IPS-18a (cell line): ENCODE results near the gene HELQ.

ENCODE experiments used
- H3K27ac ChIP-seq: one replicate; pipeline ENCODE4 v1.5.1; 2013; ENCODE audit warnings: low read length
- H3K27me3 ChIP-seq: one replicate; pipeline ENCODE4 v1.6.1; 2013; ENCODE audit warnings: mild to moderate bottlenecking, low read length; ENCODE audit not compliant: control insufficient read depth, insufficient read depth
- H3K36me3 ChIP-seq: one replicate; pipeline ENCODE4 v1.6.1; 2013; ENCODE audit warnings: low read depth, low read length; ENCODE audit not compliant: control insufficient read depth
- H3K4me1 ChIP-seq: one replicate; pipeline ENCODE4 v1.6.1; 2013; ENCODE audit warnings: low read depth, low read length; ENCODE audit not compliant: control insufficient read depth
- H3K4me3 ChIP-seq: one replicate; pipeline ENCODE4 v1.5.1; 2013; ENCODE audit warnings: low read length
- H3K9ac ChIP-seq: one replicate; pipeline ENCODE4 v1.6.1; 2013; ENCODE audit warnings: mild to moderate bottlenecking, low read length, moderate library complexity
- H3K9me3 ChIP-seq: one replicate; pipeline ENCODE4 v1.6.1; 2013; ENCODE audit warnings: low read depth, low read length; ENCODE audit not compliant: control insufficient read depth

The HELQ gene

DNA sequence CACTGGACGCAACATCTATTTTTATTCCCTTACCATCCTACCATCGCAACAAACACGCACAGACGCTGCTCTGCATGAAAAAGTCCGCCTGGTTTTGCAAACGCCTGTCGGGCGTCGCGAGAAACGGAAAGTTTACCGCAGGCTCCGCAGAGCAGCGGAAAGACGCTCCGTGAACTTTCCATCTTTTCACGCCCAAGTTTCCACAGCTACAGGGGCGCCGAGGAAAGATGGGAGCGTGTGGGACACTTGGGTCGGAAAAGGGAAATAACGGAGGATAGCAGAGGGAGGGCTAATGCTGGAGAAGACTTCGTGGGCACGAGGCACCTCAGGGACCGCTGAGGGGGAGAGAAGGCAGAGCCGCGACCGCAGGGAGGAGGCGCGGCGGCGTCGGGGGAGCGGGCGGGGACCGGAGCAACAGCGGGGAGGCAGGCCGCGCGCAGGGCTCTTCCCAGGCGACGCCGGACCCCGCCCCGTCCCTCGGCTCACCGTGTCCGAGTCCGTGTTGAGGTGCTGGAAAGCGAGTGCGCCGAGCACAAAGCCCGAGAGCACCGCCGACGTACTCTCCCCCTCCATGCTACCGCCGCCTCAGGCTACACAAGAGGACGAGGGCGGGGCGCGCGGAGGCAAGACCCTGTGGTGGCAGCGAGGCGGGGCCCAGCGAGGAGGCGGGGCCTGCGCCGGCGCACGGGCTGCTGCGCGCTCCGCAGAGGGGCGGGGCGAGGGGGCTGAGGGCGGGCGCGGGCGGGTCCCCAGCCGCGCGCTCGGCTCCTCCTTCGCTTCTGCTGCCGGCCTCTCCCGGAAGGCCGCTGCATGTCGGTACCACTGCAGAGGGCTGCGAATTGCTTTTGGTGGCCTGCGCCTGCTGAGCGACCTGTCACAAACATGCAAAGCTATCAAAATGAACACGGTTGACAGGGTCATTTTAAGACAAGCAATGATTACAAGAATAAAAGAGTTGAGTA, 29.2 kb upstream of the HELQ start, which contains the start of gene ABRAXAS1:
TSS of gene ABRAXAS1 (minus strand) at position 601 of the 962 bp plus-strand sequence. CDS start at position 573, 28 bp downstream.
- no peak within 1 kb of the TSS for H3K27ac ChIP-seq
- H3K4me3 ChIP-seq, result peak within 1 kb of the TSS; percentile 82
- peaks cover under 1% of the 10 kb centered on the region for H3K36me3 ChIP-seq
- H3K9me3 ChIP-seq, result no peaks in the 10 kb centered on the region
- peak within 1 kb of the TSS; percentile 65 for H3K9ac ChIP-seq
- H3K4me1 ChIP-seq, result peaks cover 5% of the 10 kb centered on the region
- peaks cover 11% of the 10 kb centered on the region for H3K27me3 ChIP-seq

DNA sequence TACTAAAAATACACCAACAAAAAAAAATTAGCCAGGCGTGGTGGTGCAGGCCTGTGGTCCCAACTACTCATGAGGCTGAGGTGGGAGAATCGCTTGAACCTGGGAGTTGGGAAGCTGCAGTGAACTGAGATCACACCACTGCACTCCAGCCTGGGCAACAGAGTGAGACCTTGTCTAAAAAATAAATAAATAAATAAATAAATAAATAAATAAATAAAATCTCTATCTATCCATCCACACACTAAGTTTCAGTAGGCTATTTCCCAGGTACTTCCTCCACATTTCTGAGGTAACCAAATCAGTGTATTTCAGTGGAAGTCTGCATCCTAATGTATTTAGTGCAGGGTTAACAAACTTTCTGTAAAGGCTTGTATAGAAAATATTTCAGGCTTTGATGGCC, 18.3 kb upstream of the HELQ start:
- H3K36me3 ChIP-seq, result peaks cover 11% of the 10 kb centered on the region

DNA sequence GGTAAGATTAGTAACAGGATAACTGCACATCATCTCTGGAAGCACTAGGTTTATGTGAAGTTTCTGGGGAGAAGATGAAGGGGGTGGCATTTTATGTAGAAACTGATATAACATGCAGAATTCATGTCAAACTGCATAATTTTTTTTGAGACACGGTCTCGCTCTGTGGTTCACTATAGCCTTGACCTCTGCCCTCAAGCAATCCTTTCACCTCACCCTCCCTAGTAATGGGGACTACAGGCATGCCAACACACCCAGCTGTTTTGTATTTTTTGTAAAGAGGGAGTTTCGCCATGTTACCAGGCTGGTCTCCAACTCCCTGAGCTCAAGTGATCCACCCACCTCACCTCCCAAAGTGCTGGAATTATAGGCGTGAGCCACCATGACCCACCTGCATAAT, 17.8 kb upstream of the HELQ start:
- H3K27me3 ChIP-seq, result no peaks in the 10 kb centered on the region
- H3K36me3 ChIP-seq, result peaks cover 13% of the 10 kb centered on the region
- H3K27ac ChIP-seq, result no peak overlapping the region
- H3K4me3 ChIP-seq, result no peak overlapping the region
- H3K9me3 ChIP-seq, result no peaks in the 10 kb centered on the region
- no peak overlapping the region for H3K9ac ChIP-seq
- no peaks in the 10 kb centered on the region for H3K4me1 ChIP-seq

More for the DNA sequence above, 18.3 kb upstream of the HELQ start:
- H3K4me3 ChIP-seq, result no peak overlapping the region
- H3K4me1 ChIP-seq, result no peaks in the 10 kb centered on the region
- H3K27me3 ChIP-seq, result no peaks in the 10 kb centered on the region
- no peak overlapping the region for H3K27ac ChIP-seq
- H3K9me3 ChIP-seq, result no peaks in the 10 kb centered on the region
- H3K9ac ChIP-seq, result no peak overlapping the region

DNA sequence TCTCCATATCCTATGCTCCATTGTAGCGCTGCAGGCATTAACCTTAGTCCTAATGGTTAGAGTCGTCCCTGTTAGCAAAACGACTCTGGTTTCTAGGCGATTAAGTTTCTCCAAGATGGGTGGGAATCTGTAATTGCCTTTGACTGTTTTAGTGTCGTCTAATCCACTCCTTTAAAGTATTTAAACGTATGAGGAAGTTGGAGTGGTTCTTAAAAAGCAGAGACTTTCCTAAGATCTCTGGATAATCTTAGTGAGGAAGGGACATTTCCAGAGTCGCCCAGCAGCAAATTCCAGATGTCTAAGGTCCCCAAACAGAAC, 520 bp upstream of the HELQ start:
- Histone ChIP-seq H3K27ac (peak overlapping the region; percentile 86), H3K27me3 (no peaks in the 10 kb centered on the region), H3K9me3 (no peaks in the 10 kb centered on the region), H3K9ac (peak overlapping the region; percentile 92), H3K36me3 (peaks cover 31% of the 10 kb centered on the region), H3K4me1 (no peaks in the 10 kb centered on the region), H3K4me3 (peak overlapping the region; percentile 95)

DNA sequence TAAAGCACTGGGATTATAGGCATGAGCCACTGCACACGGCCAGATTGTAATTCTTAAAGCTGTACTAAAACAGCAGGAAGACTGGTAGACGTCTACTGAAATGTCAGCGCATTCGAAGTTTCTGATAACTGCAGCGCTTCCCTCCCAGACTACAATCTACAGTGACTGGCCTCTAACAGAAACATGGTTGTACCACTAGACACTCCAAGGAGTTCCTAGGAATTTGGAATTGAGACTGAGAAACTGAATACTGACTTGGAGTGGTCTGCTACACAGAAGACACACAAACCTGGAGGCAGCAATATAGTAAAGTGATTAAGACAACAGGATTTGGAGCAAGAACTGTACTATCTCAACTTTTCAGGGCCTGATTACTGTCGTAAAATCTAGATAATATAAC, 937 bp downstream of the HELQ start:
- Histone ChIP-seq H3K27ac (no peak overlapping the region), H3K4me3 (peak overlapping the region; percentile 95), H3K4me1 (no peaks in the 10 kb centered on the region), H3K27me3 (no peaks in the 10 kb centered on the region), H3K9ac (peak overlapping the region; percentile 92), H3K9me3 (no peaks in the 10 kb centered on the region), H3K36me3 (peaks cover 27% of the 10 kb centered on the region)

DNA sequence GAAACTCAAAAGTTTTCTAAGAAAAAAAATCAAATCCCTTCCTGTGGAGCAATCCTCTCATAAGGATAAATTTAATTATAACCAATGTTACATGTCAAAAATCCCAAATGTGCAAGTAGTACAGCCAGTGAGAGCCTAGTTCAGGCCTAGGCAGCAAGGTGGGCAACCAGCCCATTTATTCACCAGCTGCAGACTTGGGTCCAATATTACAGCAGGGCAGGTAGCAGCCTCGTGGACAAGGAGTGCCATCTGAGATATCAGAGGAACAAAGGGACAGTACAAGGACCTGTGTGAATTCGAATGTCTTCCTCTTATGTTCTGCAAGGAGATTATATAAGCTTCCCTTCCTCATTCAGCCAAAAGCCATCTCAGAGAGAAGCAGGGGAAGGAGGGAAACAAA, 6.6 kb downstream of the HELQ start:
- Histone ChIP-seq H3K9me3 (no peaks in the 10 kb centered on the region), H3K4me3 (no peak overlapping the region), H3K9ac (no peak overlapping the region), H3K4me1 (no peaks in the 10 kb centered on the region), H3K36me3 (peaks cover 12% of the 10 kb centered on the region), H3K27me3 (no peaks in the 10 kb centered on the region), H3K27ac (no peak overlapping the region)

DNA sequence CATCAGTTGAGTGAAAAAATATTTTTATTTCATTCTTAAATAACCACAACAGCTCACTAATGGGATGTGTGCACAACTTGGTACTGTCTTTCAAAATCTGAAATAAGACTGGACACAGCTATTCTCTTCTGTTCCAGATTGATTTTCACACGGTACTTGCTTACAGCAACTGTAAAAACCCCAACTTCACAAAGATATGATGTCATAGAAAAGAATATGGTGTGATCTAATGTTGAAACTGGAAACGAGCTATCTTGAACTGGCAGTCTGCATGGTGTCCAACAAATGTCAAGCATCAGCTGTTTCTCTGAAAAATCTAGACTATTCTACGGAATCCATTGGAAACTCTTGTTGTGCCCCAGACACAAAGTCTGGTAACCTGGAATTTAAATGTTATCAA, 14.7 kb downstream of the HELQ start:
- Histone ChIP-seq H3K4me1 (no peaks in the 10 kb centered on the region), H3K27me3 (no peaks in the 10 kb centered on the region), H3K4me3 (no peak overlapping the region), H3K9ac (no peak overlapping the region), H3K27ac (no peak overlapping the region), H3K9me3 (no peaks in the 10 kb centered on the region), H3K36me3 (peaks cover 7% of the 10 kb centered on the region)

DNA sequence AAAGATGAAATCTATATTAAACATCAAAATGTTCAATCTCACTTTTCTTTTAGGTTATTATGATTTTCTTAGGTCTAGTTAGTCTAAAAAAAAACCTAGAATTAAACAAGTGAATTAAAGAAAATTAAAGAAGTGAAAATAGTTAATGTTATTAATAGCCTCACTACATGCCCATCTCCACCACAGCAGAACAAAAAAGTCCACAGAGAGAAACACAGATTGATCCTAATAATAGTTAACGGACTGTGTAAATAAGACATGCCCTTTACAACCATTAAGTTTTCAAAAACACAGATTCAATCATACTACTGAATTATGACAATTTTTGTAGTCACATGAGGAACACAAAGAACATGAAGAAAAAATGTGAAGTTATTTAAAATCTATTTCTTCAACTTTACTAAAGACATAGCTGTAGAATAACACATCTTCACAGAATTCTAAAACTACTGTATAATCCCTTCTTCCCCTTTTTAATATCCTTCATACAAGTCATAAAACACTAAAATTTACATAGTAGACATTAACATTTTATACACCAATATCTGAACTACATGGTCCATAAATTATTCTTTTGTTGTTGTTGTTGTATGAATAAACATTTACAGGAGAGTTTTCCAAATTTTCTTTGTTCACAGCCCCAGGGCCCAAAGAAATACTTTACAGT, 15.3 kb downstream of the HELQ start:
- H3K9me3 ChIP-seq, result no peaks in the 10 kb centered on the region

DNA sequence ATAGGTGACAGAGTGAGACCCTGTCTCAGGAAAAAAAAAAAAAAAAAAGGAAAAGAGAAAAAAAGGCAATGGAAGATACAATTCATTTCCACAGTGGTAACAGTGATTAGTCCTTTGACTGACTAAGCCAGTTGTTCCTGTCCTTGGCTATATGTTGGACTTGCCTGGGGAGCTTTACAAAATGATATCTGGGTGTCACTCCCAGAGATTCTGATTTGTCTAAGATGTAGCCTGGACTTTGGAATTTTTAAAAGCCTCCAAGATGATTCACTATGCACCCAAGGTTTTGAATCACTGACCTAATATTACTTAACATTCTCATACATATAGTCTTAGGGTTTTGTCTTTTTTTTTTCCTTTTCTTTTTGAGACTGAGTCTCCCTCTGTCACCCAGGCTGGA, 16.9 kb downstream of the HELQ start:
- H3K27ac ChIP-seq, result no peak overlapping the region

More for the DNA sequence above, 15.3 kb downstream of the HELQ start:
- Histone ChIP-seq H3K27me3 (no peaks in the 10 kb centered on the region), H3K9ac (no peak overlapping the region), H3K36me3 (peaks cover 7% of the 10 kb centered on the region), H3K4me1 (no peaks in the 10 kb centered on the region), H3K4me3 (no peak overlapping the region), H3K27ac (no peak overlapping the region)

DNA sequence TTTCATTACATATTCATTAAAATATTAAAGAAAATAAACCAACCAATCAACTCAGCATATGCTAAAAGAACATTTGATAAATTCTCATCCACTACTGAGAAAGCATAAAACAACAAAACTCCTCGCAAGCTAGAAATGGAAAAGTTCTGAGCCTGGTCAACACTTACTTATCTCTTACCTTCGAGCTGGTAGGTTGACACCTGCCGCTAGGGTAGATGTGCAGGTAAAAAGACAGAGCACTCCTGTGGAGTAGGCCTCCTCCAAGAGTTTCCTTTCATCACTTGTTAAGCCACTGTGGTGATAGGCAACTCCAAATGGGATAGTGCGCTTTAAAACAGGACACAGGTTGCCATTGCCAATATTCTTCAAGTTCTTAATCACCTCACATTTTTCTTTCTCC, 18.9 kb downstream of the HELQ start:
- Histone ChIP-seq H3K36me3 (peaks cover 7% of the 10 kb centered on the region), H3K9ac (no peak overlapping the region), H3K27me3 (no peaks in the 10 kb centered on the region), H3K4me3 (no peak overlapping the region), H3K27ac (no peak overlapping the region), H3K9me3 (no peaks in the 10 kb centered on the region), H3K4me1 (no peaks in the 10 kb centered on the region)

More for the DNA sequence above, 16.9 kb downstream of the HELQ start:
- H3K27me3 ChIP-seq, result no peaks in the 10 kb centered on the region
- no peaks in the 10 kb centered on the region for H3K4me1 ChIP-seq
- no peak overlapping the region for H3K9ac ChIP-seq
- no peak overlapping the region for H3K4me3 ChIP-seq
- H3K36me3 ChIP-seq, result peaks cover 7% of the 10 kb centered on the region
- H3K9me3 ChIP-seq, result no peaks in the 10 kb centered on the region

DNA sequence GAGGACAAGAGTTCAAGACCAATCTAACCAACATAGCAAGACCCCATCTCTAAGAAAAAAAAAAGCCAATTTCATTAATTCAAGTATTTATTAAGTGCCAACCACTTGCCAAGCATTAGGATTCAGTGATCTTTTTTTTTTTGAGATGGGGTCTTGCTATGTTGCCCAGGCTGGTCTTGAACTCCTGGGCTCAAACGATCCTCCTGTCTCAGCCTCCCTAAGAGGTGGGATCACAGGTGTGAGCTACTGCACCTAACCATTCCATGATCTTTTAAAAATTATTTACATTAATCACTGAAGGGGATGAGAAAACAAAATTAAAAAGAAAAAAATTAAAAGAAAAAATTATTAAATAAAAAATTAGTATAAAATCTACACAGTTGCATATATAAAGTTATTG, 24.4 kb downstream of the HELQ start:
- Histone ChIP-seq H3K4me3 (no peak overlapping the region), H3K27me3 (no peaks in the 10 kb centered on the region), H3K27ac (no peak overlapping the region), H3K9me3 (no peaks in the 10 kb centered on the region), H3K9ac (no peak overlapping the region), H3K4me1 (no peaks in the 10 kb centered on the region), H3K36me3 (peaks cover under 1% of the 10 kb centered on the region)
